ENCODE measurements around the gene VDAC2.
"Not testable (repeated sequence)": the region's sequence is repeated elsewhere in the genome, so short reads cannot be mapped to it uniquely, and the experiment has no call there.

Gene VDAC2

GRCh38 chr10:75201793-75202307, 8.7 kb upstream of the VDAC2 start:
- DNase-seq: no peak

- no peak for DNase-seq
Observed at GRCh38 chr10:75202321-75203045, 8.1 kb upstream of the VDAC2 start.

- not testable (repeated sequence) for DNase-seq
Observed at GRCh38 chr10:75203046-75203620, 7.5 kb upstream of the VDAC2 start.

- no peak for DNase-seq
Observed at GRCh38 chr10:75203724-75204123, 6.9 kb upstream of the VDAC2 start.

- no peak for DNase-seq
Observed at GRCh38 chr10:75205908-75206307, 4.7 kb upstream of the VDAC2 start.

- DNase-seq: not testable (repeated sequence)
Observed at GRCh38 chr10:75206638-75207037, 4.0 kb upstream of the VDAC2 start.

GRCh38 chr10:75207079-75207856, 3.3 kb upstream of the VDAC2 start:
- DNase-seq: no peak

GRCh38 chr10:75207857-75208144, 2.8 kb upstream of the VDAC2 start:
- DNase-seq: no peak

GRCh38 chr10:75208181-75208580, 2.4 kb upstream of the VDAC2 start:
- no peak for DNase-seq

- no peak for DNase-seq
Observed at GRCh38 chr10:75209086-75209920, 1.3 kb upstream of the VDAC2 start.

GRCh38 chr10:75209921-75210281, 695 bp upstream of the VDAC2 start:
- DNase-seq: peak; percentile 40

- no peak for DNase-seq
Observed at GRCh38 chr10:75211007-75211691, 553 bp downstream of the VDAC2 start.

GRCh38 chr10:75212343-75212742, 1.7 kb downstream of the VDAC2 start:
- DNase-seq: no peak

- no peak for DNase-seq
Observed at GRCh38 chr10:75220274-75220673, 9.7 kb downstream of the VDAC2 start.

- DNase-seq: not testable (repeated sequence)
Observed at GRCh38 chr10:75221492-75221891, 10.9 kb downstream of the VDAC2 start.

- no peak for DNase-seq
Observed at GRCh38 chr10:75223507-75223906, 12.9 kb downstream of the VDAC2 start.

- DNase-seq: no peak
Observed at GRCh38 chr10:75226095-75226494, 15.5 kb downstream of the VDAC2 start.

GRCh38 chr10:75226656-75227055, 16.1 kb downstream of the VDAC2 start:
- no peak for DNase-seq

- DNase-seq: no peak
Observed at GRCh38 chr10:75228278-75228677, 17.7 kb downstream of the VDAC2 start.

GRCh38 chr10:75228834-75229233, 18.2 kb downstream of the VDAC2 start:
- no peak for DNase-seq

- DNase-seq: no peak
Observed at GRCh38 chr10:75229971-75230370, 19.4 kb downstream of the VDAC2 start.

- DNase-seq: peak; percentile 32
Observed at GRCh38 chr10:75230600-75231038, 20.0 kb downstream of the VDAC2 start.
